HG03432 (cell line): ENCODE measurements around the gene PAPSS2.

Experiments
- ATAC-seq: cut with Tn5 transposase; IDR thresholded peaks from one replicate; pipeline ENCODE4 v1.9.1; 2021; ENCODE audit warnings: mild to moderate bottlenecking, moderate library complexity; ENCODE audit not compliant: unreplicated experiment

Gene PAPSS2

GRCh38 chr10:87775766-87776165 is 116.1 kb downstream of the PAPSS2 start:
- ATAC-seq: no peak

- no peak for ATAC-seq
Measured at GRCh38 chr10:87776328-87776727, 116.7 kb downstream of the PAPSS2 start.

- no peak for ATAC-seq
Measured at GRCh38 chr10:87781545-87781944, 121.9 kb downstream of the PAPSS2 start.

GRCh38 chr10:87782721-87783120 is 123.0 kb downstream of the PAPSS2 start:
- ATAC-seq: no peak

- ATAC-seq: no peak
Measured at GRCh38 chr10:87786421-87786820, 126.7 kb downstream of the PAPSS2 start.

- no peak for ATAC-seq
Measured at GRCh38 chr10:87790185-87790584, 130.5 kb downstream of the PAPSS2 start.

- ATAC-seq: no peak
Measured at GRCh38 chr10:87794285-87794684, 134.6 kb downstream of the PAPSS2 start.
